Skin of body (tissue), 2 donors: ENCODE measurements around the gene PASD1. TPM values are rescaled to one million over a fixed set of nuclear protein-coding genes. Genes with fewer than 3 reads are reported as not detected.

ENCODE experiments used
- DNase-seq: peaks from one replicate; lab custom pipeline; 2025; lab: John Stamatoyannopoulos, UW
- total RNA-seq: library from RNA; depleted of rRNA; stranded (reverse); fragments of >200 nt; gene quantifications from one replicate; pipeline ENCODE4 v1.2.3, GENCODE V29; 2014

The PASD1 gene
- total RNA-seq, 1 donor from 2014 or later = not detected

DNA sequence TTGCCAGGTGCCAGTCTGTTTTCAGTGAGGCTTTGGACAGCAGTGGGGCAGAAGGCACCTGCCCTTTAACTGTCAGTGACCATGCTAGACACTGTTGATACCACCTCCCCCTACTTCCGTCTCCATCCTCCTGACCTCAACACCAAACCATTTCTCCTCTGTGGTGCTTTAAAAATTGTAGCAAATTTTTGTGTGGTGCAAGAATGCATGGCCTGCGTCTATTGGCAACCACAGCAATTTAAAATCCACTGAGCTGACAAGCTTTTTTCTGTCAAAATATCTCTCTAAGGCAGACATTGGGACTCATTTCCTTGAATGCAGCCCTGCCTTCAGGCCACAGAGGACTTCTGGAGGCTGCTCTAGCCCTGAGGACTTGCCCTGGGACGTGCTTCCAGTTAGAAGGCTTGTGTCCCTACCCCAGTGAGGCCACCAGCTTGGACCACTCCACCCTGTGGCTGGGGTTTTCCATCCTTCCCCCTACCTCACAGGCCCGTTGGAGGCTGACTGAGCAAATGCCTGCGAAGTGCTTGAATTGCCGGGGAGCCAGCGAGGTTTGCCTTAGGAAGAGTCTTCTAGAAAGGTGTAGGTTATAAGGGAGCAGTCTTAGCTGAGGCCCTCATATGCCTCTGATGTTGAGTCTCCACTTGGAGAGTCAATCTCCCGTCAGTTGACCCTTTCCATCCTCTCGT lies 138.7 kb downstream of the PASD1 start:
- DNase-seq = no peak

DNA sequence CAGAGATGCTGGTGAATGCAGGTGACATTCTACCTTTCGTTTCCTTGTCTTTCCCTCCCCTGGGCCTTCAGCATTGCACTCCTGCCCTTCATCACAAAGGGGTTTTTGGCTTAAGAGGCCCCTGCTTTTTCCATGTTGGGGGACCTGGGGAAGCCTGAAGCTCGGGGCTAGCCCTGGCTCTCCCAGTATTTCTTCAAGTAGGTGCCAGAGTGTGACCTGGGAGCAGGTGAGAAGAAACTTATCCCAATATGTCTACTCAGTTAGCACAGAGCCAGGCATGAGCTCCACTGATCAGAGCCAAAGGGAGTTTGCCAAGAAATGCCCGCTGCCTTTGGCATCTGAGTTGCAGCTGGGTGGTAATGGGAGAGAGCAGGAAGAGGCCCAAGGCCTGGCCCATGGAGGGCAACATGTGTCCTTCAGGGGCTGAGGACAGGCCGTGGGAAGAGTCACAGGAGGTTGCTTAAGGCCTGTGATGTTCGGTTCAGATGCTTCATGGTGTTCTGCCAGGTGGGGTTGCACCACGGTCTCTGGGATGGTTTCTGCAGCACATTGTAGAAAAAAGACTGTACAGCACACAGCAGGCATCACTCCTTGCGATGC lies 139.4 kb downstream of the PASD1 start:
- DNase-seq = no peak

DNA sequence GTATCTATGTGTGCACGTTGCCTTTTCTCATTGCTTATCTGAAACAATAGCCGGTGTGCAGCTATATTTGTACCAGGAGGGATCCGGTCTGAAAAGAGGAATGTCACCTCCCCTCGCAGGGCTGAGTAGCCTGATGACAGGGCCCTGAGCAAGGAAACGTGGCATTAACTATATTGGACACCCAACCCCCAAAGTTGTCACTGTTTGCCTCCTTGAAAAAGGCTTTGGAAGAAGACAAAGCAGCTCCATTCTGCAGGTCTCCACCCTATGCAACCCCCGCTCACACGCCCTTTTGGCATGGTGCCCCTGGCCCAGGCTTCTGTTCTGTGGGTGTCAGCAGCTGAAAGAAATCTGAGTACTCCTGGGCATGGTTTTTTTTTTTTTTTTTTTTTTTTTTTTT lies 140.0 kb downstream of the PASD1 start:
- peak; percentile 35 for DNase-seq

DNA sequence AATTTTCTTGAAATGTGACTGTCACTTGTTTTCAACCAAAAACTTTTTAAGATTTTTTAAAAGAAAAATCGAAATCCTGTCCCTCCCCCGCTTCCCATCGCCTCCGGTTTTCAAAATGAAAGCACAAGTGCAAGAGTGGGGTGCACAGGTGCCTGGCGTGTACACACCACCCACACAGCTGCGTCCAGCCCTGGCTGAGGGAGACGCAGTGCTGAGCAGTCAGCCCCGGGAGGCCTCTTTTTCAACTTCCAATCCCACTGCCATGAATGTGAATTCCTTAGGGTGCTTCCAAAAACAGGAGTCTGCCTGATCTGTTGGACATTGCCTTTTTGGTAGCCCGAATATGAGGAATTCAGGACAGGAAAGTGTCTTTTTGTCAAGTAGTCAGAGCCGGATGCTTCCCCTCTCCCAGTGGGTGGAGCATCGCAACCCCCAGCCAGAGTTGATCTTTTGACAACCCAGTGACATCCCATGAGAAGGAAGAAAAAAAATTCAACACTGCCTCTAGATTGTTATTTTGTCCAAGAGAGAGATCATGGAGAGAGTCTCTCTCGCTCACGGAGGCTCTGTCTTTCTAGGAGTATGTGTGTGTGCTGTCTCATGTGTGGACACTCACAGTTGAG lies 140.7 kb downstream of the PASD1 start:
- no peak for DNase-seq

DNA sequence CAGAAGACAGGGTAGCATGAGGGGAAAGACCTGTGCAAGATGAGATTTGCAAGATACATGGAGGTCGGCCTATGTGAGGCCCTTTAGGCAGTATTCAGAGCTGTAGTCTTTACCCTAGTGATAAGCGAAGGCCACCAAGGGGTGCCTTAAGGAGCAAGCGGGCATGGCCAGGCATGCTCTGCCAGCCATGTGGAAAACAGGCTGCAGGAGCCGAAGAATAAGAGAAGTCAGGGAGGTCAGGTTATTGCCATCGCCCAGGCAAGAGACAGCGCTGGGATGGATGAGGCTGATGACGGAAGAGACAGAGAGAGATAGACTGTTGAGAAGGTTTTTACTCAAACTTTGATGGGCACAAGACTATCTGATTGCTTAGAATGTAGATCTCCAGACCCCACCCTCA lies 145.3 kb downstream of the PASD1 start:
- no peak for DNase-seq

DNA sequence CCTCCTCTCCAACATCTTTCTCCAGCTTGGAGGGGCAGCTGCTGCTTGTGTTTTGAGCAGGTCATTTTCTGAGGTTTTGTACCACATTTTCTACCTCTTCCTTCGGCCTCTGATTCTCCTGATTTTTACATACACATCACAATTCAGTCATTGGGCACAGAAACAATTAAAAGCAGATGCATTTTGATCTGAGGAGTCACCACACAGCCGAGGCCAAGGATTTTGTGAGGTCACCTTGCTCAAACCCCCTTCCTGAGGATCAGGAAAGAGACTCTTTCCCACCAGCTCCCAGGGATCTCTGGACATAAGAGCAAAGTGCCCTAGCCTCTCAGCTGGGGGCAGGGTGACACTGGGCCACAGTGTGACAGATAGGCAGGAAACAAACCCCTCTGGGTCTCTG lies 147.0 kb downstream of the PASD1 start:
- no peak for DNase-seq

DNA sequence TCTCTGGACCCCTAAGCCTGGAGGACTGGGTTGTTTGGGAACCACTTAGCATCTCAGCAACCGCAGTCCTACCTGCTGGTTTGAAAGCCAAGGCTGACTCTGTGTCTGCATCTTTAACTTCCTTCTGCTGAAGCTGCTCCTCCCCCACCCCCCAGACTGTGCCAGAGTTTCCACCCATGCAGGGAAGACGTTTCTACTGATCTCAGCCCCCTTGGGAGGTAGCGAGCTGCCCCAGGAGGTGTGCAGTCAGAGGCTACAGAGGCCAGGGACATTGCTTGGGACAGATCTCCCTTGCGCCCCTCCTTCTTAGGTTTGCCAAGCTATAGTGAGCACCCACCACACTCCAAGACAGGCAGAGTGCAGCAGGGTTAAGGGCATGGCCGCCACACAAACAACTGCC lies 147.7 kb downstream of the PASD1 start:
- no peak for DNase-seq

DNA sequence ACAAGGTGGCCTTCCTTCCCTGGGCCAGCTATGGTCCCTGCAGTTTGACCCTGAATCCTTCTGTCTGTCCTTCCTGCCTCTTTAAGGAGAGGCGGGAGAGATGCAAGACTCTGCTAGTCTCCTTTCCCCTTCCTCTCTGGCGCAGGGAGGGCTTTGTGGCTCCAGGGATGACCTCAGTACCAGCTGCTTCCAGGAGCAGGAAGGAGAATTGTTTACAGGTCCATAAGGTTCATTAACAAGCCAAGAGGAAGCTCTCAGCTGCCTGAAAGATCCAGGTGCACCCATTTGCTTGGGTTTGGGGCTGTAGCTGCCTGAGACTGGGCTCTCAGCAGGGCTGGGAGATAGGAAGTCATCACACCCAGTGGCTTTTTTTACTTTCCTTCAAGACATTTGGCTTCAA lies 148.3 kb downstream of the PASD1 start:
- peak; percentile 7 for DNase-seq

DNA sequence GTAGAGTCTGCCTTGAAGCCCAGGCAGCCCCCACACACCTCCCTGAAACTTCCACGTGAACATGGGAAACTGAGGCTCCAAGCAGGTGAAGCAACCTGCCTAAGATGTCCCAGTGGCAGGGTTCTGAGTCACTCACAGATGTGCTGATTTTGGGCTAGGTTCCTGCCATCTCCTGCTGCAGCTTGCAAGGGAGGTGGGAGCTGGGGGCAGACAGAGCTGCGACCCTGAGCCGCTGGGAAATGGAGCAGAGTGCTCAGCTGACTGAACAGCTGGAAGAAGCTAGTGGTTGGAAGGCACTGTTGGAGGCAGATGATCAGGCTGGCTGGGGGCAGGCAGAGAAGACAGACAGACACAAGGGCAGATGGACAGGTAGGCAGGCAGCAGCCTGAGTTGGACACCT lies 148.8 kb downstream of the PASD1 start:
- DNase-seq = no peak

DNA sequence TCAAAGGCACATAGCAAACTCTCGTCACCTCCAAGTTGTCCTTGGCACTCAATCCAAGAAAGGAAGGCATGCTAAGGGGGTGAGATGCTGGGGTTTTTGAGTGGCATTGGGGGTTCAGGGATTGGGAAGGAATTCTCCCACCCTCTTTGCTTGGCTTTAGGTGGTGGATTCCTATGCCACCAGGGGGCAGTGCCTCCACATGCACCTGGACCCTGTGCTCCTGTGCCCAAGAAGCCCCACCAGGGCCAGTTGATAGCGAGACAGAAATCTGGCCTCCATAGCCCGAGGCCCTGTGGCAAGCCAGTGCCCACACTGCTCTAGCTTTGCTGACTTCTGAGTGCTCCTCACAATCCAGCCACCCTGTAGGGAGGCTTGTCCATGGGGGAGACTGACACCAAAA lies 150.4 kb downstream of the PASD1 start:
- no peak for DNase-seq

DNA sequence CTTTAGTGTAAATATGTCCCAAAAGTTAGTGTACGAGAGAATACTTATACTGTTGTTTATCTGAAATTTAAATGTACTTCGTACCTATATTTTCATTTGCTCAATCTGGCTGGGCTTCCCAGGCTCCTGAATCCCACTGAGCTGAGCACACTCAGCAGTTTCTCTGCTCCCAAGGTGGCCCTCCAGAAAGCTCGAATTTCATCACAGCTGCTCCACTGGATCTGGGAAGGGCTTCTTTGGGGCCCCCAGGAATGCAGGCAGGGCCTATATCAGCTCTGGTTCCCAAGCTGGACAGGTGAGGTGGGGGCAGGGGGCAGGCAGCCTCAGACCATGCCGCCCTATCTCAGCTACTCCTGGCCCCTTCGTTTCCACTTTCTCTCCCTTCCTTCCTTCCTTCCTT lies 150.9 kb downstream of the PASD1 start:
- no peak for DNase-seq

DNA sequence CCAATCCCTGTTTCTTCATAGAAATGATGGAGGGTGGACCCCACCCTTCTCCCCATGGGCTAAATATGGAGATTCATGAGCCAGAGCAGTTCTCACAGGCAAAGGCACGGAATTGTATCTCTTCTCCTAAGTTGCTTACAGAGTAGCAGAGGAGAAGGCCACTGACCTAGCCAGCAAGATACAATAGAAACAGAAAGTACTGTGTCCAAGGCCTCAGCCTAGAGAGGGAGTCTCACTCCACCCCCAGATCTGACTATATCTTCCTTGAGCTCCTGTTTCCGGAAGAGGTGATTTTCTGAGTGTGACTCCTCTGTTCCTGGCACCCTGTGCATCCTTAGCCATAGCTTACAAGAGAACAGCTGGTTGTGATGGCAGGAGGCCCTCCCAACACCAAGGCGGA lies 152.3 kb downstream of the PASD1 start, which contains the start of gene FATE1:
Gene FATE1, plus strand, starts transcription at position 284 of the 400 bp plus-strand sequence. Its CDS starts 85 bp downstream, at position 369.
- no peak for DNase-seq

DNA sequence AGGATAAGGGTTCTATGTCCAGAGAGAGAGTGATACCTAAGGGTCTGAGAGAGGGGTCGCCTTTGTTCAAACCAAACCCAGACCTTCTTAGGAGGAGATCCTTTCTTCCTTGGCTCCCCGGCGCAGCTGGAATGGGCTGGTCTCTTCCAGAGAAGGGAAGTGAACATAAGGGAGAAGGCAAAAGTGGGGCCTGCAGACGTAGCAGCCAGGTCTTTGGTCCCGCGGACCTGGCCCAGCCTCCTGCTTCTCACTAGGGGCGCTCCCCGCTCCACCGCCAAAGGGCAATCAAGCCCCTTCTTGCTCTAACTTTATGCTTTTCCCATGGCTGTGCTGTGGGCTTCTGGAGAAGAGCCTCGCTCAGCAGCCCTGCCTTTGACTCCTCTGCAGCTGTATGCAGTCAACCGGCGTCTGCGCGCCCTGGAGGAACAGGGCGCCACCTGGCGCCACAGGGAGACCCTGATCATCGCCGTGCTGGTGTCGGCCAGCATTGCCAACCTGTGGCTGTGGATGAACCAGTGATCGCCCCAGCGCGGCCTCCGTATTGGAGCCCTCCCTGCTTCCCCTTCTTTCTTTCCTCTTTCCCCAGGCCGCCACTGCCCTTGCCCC lies 158.9 kb downstream of the PASD1 start:
- no peak for DNase-seq

DNA sequence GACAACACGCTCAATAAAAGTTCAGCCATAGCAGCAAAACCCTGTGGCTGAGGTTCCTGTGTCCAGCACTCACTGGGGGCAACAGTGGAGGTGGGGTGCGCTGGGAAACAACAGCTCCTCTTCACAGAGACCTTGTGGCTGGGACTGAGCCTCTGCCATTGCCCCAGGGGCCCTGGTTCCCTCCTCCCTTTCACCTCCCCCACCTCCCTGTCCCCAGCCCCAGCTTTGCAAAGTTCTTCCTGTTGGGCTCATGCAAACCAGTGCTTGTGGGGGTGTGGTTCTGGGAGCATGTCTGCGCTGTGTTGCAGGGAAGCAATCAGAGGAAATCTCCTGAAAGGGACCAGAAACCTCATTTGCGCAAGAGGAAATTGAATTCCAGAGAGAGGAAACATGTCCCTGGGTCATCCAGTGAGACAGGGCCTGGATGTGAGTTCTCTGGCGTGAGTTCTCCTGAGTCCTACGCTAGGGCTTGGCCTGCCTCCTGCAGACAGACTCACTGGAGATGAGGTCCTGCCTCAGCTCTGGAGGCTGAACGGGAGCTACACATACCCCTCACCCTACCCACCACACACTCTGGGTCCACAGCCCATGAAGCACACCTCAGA lies 159.8 kb downstream of the PASD1 start:
- DNase-seq = peak; percentile 4

DNA sequence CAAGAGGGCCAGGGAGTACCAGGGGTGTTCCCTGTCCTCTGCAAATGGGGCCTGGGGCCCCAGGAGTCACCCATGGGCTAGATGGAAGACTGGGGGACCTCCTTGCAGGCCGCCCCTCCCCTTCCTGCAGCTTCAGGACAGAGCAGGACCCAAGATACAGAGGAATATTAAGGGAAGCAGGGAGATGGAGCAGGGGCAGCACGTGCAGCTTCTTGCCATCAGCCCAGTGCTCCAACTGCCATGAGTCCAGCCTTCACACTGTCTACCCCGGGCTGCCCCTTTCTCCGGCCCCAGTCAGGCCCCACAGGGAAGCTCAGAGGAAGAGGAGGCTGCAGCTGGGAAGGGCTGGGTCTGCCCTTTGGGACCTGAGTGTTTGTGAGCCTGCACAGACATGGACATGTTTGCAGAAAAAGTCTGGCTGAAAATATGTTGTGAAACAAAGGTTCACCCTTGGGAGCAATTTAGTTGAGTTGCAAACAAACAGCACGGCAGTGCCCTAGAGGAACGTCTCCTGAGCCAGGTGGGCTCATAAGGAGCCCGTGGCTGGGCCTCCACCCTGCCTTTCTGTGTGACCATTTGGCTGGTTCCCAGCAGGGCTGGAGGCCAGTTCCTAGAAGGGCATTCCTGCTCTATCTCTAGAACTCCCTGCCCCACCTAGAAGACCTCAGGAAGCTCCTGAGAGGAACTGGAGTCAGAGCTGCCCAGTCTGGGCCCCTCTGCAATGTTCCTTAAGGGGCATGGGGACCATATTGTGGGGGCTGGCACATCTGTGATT lies 161.3 kb downstream of the PASD1 start:
- no peak for DNase-seq

DNA sequence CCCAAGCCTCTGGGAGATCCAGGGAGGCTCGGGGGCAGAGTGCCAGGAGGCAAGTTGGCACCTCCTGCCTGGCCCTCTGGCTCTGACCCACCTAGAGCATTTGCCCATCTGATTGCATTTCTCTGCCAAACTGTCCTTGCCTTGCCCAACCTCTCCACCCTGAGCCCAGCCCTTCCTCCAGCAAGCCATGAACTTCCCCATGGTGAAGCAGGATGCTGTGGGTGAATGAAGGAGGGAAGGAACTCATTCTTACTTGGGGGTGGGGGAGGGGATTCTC lies 161.8 kb downstream of the PASD1 start:
- no peak for DNase-seq

Other genes with a start within 250 kb of the PASD1 start
- 28.7 TPM for gene VMA21, start 166.5 kb upstream of the PASD1 start, total RNA-seq
- 13.8 TPM for gene PRRG3, start 131.8 kb downstream of the PASD1 start, total RNA-seq
- gene FATE1, start 152.4 kb downstream of the PASD1 start, total RNA-seq = 0.20 TPM
- not detected for gene CNGA2, start 171.1 kb downstream of the PASD1 start, total RNA-seq